ENCODE data around the gene MAP6.

DNA sequence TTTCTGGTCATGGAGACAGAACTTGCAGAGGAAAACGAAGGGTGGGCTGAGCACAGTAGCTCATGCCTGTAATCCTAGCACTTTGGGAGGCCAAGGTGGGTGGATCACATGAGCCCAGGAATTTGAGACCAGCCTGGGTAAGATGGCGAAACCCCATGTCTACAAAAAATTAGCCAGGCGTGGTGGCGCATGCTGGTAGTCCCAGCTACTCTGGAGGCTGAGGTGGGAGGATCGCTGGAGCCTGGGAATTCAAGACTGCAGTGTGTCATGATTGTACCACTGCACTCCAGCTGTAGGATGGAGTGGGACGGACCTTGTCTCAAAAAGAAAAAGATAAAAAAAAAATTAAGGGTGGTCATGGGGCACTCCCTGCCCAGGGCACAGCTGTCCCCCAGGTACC lies 100.9 kb downstream of the MAP6 start:
- TF ChIP-seq, protein P1, sequence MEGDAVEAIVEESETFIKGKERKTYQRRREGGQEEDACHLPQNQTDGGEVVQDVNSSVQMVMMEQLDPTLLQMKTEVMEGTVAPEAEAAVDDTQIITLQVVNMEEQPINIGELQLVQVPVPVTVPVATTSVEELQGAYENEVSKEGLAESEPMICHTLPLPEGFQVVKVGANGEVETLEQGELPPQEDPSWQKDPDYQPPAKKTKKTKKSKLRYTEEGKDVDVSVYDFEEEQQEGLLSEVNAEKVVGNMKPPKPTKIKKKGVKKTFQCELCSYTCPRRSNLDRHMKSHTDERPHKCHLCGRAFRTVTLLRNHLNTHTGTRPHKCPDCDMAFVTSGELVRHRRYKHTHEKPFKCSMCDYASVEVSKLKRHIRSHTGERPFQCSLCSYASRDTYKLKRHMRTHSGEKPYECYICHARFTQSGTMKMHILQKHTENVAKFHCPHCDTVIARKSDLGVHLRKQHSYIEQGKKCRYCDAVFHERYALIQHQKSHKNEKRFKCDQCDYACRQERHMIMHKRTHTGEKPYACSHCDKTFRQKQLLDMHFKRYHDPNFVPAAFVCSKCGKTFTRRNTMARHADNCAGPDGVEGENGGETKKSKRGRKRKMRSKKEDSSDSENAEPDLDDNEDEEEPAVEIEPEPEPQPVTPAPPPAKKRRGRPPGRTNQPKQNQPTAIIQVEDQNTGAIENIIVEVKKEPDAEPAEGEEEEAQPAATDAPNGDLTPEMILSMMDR (optimal IDR thresholded peaks at IDR 0.05 in 1 of 3, IDR thresholded peaks at IDR 0.05 in 1 of 3, conservative IDR thresholded peaks at IDR 0.05 in 1 of 3; ENCODE audit: extremely low read depth in 1 of 3, insufficient read depth in 2 of 3, low read length in 3 of 3), result no peak
- no peak for TF ChIP-seq EZH2 (IDR thresholded peaks at IDR 0.05; ENCODE audit: low read length)

All from keratinocyte (primary cell).